Ascending aorta (tissue), 2 donors: ENCODE results near the gene CDHR2. TPM values are rescaled to one million over a fixed set of nuclear protein-coding genes. Genes with fewer than 3 reads are reported as not detected.
"Not testable (repeated sequence)": the region's sequence is repeated elsewhere in the genome, so short reads cannot be mapped to it uniquely, and the experiment has no call there.

Source experiments
- DNase-seq, 2 donors: peaks; one replicate each; pipeline ENCODE4 v3.0.0-alpha.2; 2019; ENCODE audit warnings: low spot score in 2 of 2
- H3K27ac ChIP-seq, 2 donors: fragments of 200-600 bp; sonication (generic); one replicate each; pipeline ENCODE4 v1.5.1; 2016 to 2017; ENCODE audit warnings: mild to moderate bottlenecking in 1 of 2
- H3K27me3 ChIP-seq: fragments of 200-600 bp; sonication (generic); one replicate; pipeline ENCODE4 v1.5.1; 2017
- H3K36me3 ChIP-seq, 2 donors: fragments of 200-600 bp; sonication (generic); one replicate each; pipeline ENCODE4 v1.5.1; 2016
- H3K4me1 ChIP-seq, 2 donors: fragments of 200-600 bp; sonication (generic); one replicate each; pipeline ENCODE4 v1.5.1; 2016 to 2017; ENCODE audit warnings: mild to moderate bottlenecking in 1 of 2
- H3K4me3 ChIP-seq, 2 donors: fragments of 200-600 bp; sonication (generic); one replicate each; pipeline ENCODE4 v1.5.1; 2016 to 2017; ENCODE audit warnings: mild to moderate bottlenecking in 1 of 2
- H3K9me3 ChIP-seq, 2 donors: fragments of 200-600 bp; sonication (generic); one replicate each; pipeline ENCODE4 v1.5.1; 2016
- CTCF ChIP-seq, 3 experiments: fragments of 200-600 bp in 2 of 3; fragments of 450-650 bp in 1 of 3; sonication (generic) in 2 of 3; IDR thresholded peaks; one replicate each; pipeline ENCODE4 v1.5.1; 2016 to 2019; ENCODE audit warnings: antibody characterized with exemption in 3 of 3, mild to moderate bottlenecking in 1 of 3, moderate library complexity in 1 of 3
- intact Hi-C: fragments of 100-400 bp; cut with DNase I; formaldehyde crosslinking; loops from one replicate; pipeline ENCODE4 v1.15.1; 2023
- total RNA-seq: library from RNA; depleted of rRNA; stranded (reverse); fragments of >200 nt; gene quantifications from one replicate; pipeline ENCODE4 v1.1.0, GENCODE V29; 2016

The CDHR2 gene
- total RNA-seq, 1 donor from 2014 or later, result not detected

DNA sequence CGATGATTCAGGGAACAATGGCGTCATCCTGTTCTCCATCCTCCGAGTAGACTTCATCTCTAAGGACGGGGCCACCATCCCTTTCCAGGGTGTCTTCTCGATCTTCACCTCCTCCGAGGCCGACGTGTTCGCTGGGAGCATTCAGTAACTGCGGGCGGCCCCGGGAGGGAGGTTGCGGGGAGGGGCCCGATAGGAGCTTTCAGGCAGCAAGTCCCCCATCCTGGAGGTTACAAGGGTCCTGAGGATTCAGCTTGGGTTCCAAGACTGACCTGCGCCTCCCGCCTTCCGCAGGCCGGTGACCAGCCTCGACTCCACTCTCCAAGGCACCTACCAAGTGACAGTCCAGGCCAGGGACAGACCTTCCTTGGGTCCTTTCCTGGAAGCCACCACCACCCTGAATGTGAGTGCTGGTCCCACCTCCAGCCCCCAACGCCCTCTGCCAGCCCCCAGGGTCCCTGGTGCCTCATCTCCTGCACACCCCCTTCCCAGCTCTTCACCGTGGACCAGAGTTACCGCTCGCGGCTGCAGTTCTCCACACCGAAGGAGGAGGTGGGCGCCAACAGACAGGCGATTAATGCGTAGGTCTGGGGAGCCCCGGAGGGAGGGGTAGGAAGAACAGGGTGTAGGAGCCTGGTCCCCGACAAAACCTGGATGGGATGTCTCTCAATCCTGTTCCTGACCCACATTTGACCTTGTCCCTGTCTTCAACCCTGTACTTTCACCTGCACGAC, 40.1 kb downstream of the CDHR2 start:
- H3K27ac ChIP-seq, result no peak overlapping the region
- no peak for TF ChIP-seq CTCF (IDR thresholded peaks at IDR 0.05)
- H3K27me3 ChIP-seq, result no peaks in the 10 kb centered on the region
- no peak overlapping the region for H3K4me3 ChIP-seq
- H3K4me1 ChIP-seq, result no peaks in the 10 kb centered on the region
- no peaks in the 10 kb centered on the region for H3K36me3 ChIP-seq
- H3K9me3 ChIP-seq, result peaks cover 11 to 17% of the 10 kb centered on the region in 2 donors
- intact Hi-C loops, result no loop called here
- DNase-seq, result no peak

DNA sequence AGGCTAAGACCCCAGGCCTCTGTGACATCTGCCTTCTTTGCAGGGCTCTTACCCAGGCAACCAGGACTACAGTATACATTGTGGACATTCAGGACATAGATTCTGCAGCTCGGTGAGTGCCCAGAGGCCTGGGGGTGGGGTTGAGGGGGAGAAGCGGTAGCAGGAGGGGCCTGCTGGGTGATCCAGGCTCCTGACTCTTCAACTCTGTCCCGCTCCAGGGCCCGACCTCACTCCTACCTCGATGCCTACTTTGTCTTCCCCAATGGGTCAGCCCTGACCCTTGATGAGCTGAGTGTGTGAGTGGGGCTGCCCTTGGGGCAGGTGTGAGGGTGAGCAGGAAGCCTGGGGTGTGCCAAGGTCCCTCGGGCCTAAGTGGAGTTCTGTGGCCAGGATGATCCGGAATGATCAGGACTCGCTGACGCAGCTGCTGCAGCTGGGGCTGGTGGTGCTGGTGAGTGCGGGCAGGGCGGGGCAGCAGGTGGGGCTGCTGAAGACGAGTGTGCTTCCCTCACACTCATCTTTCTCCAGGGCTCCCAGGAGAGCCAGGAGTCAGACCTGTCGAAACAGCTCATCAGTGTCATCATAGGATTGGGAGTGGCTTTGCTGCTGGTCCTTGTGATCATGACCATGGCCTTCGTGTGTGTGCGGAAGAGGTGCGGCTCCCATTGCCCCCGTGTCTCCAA, 41.0 kb downstream of the CDHR2 start:
- Histone ChIP-seq H3K27ac (no peak overlapping the region), H3K4me1 (no peaks in the 10 kb centered on the region), H3K4me3 (no peak overlapping the region), H3K36me3 (no peaks in the 10 kb centered on the region), H3K9me3 (peaks cover 5 to 9% of the 10 kb centered on the region in 2 donors), H3K27me3 (no peaks in the 10 kb centered on the region)
- intact Hi-C loops, result no loop called here
- no peak for DNase-seq
- no peak for TF ChIP-seq CTCF (IDR thresholded peaks at IDR 0.05)

DNA sequence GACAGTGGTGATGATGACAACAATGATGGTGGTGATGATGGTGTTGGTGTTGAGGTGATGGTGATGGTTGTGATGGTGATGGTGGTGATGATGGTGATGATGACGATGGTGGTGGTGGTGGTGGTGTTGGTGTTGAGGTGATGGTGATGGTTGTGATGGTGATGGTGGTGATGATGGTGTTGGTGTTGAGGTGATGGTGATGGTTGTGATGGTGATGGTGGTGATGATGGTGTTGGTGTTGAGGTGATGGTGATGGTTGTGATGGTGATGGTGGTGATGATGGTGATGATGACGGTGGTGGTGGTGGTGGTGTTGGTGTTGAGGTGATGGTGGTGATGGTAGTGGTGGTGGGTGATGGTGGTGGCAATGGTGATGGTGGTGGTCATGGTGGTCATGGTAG, 42.5 kb downstream of the CDHR2 start:
- H3K36me3 ChIP-seq, H3K4me3 ChIP-seq, H3K4me1 ChIP-seq, intact Hi-C loops, H3K9me3 ChIP-seq, H3K27ac ChIP-seq, H3K27me3 ChIP-seq, DNase-seq: not testable (repeated sequence)

DNA sequence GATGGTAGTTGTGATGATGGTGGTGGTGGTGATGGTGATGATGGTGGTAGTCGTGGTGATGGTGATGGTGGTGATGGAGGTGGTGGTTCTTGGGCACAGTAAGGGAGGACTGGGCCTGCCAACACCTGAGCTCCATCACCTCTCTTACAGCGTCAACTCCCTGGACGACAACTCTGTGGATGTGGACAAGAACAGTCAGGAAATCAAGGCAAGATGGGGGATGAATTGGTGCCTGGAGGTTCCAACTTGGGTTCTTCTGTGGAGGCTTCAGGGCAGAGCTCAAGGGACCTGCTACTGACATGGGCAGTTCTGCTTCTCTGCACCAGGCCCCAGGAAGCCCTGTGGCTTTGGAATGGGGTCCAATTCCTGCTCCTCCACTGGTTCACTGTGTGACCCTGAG, 43.4 kb downstream of the CDHR2 start:
- Histone ChIP-seq H3K9me3 (no peaks in the 10 kb centered on the region), H3K36me3 (no peaks in the 10 kb centered on the region), H3K27ac (no peak overlapping the region), H3K27me3 (no peaks in the 10 kb centered on the region), H3K4me1 (peaks cover 0 to 2% of the 10 kb centered on the region in 2 donors), H3K4me3 (no peak overlapping the region)
- intact Hi-C loops, result no loop called here
- DNase-seq, result no peak
- no peak for TF ChIP-seq CTCF (IDR thresholded peaks at IDR 0.05)

GRCh38 chr5:176593273-176593869, 44.2 kb downstream of the CDHR2 start:
- no peaks in the 10 kb centered on the region for H3K27me3 ChIP-seq
- no peak for DNase-seq
- no peak overlapping the region for H3K4me3 ChIP-seq
- peaks cover 0 to 2% of the 10 kb centered on the region in 2 donors for H3K4me1 ChIP-seq
- H3K9me3 ChIP-seq, result no peaks in the 10 kb centered on the region
- no peak for TF ChIP-seq CTCF (IDR thresholded peaks at IDR 0.05)
- intact Hi-C loops, result no loop called here
- no peaks in the 10 kb centered on the region for H3K36me3 ChIP-seq
- no peak overlapping the region for H3K27ac ChIP-seq

GRCh38 chr5:176594554-176594953, 45.4 kb downstream of the CDHR2 start:
- intact Hi-C loops, result no loop called here
- Histone ChIP-seq H3K9me3 (no peaks in the 10 kb centered on the region), H3K4me3 (no peak overlapping the region), H3K4me1 (peaks cover 0 to 2% of the 10 kb centered on the region in 2 donors), H3K27me3 (no peaks in the 10 kb centered on the region), H3K27ac (no peak overlapping the region), H3K36me3 (no peaks in the 10 kb centered on the region)
- DNase-seq, result no peak
- TF ChIP-seq CTCF (IDR thresholded peaks at IDR 0.05), result no peak
